ENCODE results near the gene MYH14. TPM values are rescaled to one million over a fixed set of nuclear protein-coding genes. Genes with fewer than 3 reads are reported as not detected.
"Not testable (repeated sequence)": the region's sequence is repeated elsewhere in the genome, so short reads cannot be mapped to it uniquely, and the experiment has no call there.

MYH14 gene
- total RNA-seq, 1 donor from 2014 or later = under 0.01 TPM

GRCh38 chr19:50223439-50223716, 20.0 kb downstream of the MYH14 start:
- DNase-seq (ENCODE audit: low read depth in 2 of 2) = no peak

DNA sequence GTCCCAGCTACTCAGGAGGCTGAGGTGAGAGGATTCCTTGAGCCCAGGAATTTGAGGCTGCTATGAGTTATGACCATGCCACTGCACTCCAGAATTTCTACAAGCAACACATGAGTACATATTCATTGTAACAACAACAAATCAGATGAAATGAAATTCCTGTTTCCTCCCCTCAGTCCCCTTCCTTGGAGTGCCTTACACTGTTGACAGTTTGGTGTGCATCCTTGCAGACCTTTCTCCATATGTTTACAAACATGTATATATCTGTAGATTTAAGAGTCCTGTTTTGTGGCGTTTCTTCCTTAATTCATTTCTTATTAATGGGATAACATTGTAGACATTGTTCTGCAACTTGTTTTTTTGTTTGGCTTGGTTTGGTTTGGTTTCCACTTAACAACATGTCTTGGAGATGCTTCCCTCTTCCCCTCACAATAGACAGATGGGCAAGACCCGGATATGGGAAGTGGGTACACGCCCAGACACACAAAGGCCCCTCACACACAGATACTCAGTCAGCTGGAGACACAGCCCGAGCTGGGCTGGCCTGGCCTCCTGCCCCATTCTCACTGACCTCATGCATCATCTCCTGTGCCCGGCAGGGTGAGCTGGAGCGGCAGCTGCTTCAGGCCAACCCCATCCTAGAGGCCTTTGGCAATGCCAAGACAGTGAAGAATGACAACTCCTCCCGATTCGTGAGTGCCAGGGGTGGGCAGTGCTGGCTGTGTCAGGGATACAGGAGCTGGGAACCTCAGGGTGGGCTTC, 21.7 kb downstream of the MYH14 start:
- no peak for DNase-seq (ENCODE audit: low read depth in 2 of 2)

- no peak for DNase-seq (ENCODE audit: low read depth in 2 of 2)
Observed at GRCh38 chr19:50226536-50226935, 23.1 kb downstream of the MYH14 start.

GRCh38 chr19:50228153-50228552, 24.7 kb downstream of the MYH14 start:
- not testable (repeated sequence) for DNase-seq (ENCODE audit: low read depth in 2 of 2)

DNA sequence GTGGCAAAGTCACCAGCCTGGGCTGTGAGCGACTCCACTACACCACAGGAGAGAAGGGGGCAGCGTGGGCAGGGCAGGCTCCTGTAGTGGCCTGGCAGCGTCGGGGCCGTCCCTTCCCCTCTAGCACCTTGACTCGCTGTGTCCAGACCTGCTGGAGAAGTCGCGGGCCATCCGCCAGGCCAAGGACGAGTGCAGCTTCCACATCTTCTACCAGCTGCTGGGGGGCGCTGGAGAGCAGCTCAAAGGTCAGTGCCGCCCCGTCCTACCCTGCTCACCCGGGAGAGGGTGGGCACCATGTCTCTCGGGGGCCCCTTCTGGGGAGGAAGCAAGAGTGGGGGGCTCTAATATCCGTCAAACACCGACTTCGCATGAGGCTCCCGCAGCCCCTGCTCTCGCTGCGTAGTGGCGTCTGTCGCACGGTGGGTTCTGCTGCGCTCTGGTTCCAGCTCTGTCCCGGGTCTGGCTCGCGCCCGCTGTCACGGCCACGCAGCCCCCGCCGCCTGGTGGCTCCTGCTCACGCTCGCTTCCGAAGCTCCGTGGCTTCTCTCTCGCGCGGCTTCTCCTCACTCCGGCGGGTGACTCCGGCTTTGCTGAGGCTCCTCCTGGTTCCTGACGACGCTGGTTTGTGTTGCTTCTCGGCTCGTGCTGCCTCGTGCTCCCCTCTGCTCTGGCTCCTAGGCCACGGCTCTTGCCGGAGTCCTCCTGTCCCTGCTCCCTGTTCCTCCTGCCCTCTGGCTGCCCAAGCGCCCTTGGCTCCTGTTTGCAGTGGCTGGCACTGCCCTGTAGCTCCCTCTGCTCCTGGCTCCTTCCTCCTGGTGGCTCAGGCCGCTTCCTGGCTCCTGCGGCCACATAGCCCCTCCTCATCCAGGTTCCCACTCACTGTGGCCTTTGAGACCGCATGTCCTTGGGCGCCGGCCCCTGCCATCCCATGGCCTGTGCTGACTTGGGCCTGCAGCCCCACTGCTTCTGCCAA, 27.2 kb downstream of the MYH14 start:
- no peak for DNase-seq (ENCODE audit: low read depth in 2 of 2)

DNA sequence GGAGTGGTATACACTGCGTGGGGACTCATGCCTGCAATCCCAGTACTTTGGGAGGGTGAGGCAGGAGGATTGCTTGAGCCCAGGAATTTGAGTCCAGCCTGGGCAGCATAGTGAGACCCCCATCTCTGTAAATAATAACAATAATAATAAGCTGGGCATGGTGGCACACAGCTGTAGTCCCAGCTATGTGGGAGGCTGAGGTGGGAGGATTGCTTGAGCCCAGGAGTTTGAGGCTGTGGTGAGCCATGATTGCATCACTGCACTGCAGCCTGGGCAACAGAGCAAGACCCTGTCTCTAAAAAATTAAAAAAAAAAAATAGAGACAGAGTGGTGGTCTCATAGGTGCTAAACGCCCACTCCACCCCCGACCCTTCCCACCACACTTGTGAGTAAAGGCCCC, 28.0 kb downstream of the MYH14 start:
- not testable (repeated sequence) for DNase-seq (ENCODE audit: low read depth in 2 of 2)

DNA sequence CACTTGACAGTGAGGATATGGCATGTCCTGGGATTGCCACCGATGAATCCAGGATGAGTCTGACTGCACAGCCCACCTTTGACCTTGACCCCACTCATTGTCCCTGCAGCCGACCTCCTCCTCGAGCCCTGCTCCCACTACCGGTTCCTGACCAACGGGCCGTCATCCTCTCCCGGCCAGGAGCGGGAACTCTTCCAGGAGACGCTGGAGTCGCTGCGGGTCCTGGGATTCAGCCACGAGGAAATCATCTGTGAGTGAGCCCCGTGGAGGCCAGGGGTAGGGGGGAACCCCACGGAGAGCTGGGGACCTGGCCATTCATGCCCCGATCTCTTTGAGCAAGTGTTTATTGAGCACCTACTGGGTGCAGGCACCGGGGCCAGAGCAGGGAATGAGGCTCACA, 28.4 kb downstream of the MYH14 start:
- DNase-seq (ENCODE audit: low read depth in 2 of 2) = no peak

GRCh38 chr19:50232600-50232999, 29.2 kb downstream of the MYH14 start:
- no peak for DNase-seq (ENCODE audit: low read depth in 2 of 2)

DNA sequence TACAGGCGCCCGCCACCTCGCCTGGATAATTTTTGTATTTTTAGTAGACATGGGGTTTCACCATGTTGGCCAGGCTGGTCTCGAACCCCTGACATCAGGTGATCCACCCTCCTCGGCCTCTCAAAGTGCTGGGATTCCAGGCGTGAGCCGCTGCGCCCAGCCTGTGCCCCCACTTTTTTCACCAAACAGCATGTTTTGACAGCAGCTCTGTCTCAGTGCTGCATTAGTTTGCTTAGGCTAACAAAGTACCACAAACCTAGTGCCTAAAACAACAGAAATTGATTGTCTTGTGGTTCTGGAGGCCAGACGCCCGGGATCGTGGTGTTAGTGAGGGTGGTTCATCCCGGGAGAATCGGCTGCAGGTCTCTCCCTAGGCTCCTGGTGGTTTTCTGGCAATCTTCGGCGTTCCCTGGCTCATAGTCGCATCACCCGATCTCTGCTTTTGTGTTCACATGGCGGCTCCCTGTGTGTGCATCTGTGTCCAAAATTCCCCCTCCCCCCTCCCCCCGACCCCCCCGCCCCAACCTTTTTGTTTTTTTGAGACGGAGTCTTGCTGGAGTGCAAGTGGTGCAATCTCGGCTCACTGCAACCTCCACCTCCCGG, 30.0 kb downstream of the MYH14 start:
- DNase-seq (ENCODE audit: low read depth in 2 of 2) = no peak

GRCh38 chr19:50237493-50237892, 34.1 kb downstream of the MYH14 start:
- DNase-seq (ENCODE audit: low read depth in 2 of 2) = not testable (repeated sequence)

DNA sequence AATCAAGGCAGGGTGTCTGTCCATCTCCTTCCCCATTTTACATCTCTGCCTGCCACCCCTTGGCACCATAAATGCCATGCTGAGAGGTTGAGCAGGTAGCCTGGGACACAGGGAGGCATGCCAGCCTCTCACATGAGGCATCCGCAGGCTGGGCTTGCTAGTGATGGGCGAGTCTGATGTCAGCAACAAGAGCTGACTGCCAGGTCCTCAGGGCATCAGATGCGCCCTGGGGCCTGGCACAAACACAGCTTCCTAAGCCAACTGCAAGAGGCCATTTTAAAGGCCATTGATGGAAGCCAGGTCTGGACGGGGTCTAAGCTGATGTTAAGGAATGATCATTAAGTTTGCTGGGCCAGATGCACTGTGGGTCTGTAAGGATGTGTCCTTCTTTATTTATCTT, 34.6 kb downstream of the MYH14 start:
- no peak for DNase-seq (ENCODE audit: low read depth in 2 of 2)

GRCh38 chr19:50239921-50240590, 36.6 kb downstream of the MYH14 start:
- DNase-seq (ENCODE audit: low read depth in 2 of 2) = no peak

- no peak for DNase-seq (ENCODE audit: low read depth in 2 of 2)
Observed at GRCh38 chr19:50242581-50242980, 39.2 kb downstream of the MYH14 start.

DNA sequence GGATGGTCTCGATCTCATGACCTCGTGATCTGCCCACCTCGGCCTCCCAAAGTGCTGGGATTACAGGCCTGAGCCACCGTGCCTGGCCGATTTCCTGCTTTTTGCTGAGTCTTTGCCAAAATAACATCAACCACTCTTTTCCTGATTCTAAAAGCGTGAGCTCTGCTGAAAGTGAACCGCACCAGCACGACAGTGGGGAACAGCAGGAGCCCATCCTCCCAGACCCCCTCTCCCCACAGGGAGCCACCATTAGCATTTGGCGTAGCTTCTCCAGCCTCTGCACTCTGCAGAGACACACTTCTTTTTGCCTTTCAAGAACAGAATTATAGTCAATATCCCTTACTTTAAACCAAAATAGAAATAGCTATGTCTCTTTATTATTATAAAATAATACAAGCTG, 41.3 kb downstream of the MYH14 start:
- DNase-seq (ENCODE audit: low read depth in 2 of 2) = no peak

DNA sequence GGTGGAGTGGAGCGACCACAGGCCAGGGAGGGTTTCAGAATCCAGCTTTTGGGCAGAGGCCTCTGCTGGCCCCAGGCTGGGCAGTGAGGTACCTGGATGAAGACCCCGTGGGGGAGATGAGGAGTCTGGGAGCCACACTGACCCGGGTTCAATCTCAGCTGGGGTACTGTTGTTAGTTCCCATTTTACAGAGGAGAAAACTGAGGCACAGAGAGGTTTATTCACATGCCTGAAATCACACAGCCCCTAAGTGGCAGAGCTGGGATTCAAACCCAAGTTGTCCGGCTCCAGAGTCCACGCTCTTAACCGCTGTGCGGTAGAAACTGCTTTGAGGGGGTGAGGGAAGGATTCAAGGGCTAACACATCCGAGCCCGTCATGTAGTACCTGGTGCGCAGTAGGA, 45.0 kb downstream of the MYH14 start:
- DNase-seq (ENCODE audit: low read depth in 2 of 2) = no peak

DNA sequence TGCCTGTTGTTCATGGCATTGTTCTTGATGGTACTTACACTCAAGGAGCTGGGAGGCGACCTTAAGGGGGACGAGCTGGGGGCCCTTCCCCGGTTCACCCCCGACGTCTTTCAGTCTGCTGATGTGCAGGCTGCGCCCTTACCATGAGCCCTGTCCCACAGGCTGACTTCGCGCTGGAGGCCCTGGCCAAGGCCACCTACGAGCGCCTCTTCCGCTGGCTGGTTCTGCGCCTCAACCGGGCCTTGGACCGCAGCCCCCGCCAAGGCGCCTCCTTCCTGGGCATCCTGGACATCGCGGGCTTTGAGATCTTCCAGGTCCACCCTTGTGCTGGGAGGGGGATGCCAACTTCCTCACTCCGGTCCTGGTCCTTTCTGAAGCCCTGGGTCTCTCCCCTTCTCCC, 45.4 kb downstream of the MYH14 start:
- DNase-seq (ENCODE audit: low read depth in 2 of 2) = no peak

DNA sequence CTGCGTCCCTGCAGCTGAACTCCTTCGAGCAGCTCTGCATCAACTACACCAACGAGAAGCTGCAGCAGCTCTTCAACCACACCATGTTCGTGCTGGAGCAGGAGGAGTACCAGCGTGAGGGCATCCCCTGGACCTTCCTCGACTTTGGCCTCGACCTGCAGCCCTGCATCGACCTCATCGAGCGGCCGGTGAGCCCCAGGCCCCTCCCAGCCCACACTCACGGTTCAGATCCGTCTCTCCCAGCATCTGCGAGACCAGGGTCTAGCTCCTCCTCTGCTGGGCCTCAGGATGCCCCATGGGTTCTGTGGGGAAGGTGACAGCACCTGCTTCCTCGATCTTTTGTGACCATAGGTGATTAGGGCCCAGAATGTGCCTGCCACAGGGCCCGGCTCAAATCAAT, 46.2 kb downstream of the MYH14 start:
- no peak for DNase-seq (ENCODE audit: low read depth in 2 of 2)

DNA sequence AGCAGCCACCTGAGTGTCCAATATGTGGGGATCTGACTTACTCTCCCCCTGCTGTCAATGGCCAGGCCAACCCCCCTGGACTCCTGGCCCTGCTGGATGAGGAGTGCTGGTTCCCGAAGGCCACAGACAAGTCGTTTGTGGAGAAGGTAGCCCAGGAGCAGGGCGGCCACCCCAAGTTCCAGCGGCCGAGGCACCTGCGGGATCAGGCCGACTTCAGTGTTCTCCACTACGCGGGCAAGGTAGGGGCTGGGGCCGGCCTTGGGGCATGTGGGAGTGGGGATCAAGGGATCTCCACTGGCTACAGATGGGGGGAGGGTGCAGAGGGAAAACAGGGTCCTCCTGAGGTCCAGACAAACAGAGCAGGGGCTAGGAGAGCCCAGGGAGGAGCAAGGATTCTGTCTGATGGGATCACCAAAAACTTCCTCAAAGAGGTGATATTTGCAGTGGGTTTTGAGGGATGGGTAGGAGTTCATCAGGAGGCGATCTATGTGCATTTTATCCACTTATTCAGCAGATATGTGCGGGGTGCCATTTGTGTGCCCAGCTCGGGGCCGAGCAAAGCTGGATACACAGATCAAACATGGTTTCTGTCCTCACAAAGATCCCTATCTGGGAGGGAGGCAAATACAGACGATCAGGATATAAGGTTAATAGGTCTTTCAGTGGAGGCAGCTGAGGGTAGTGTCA, 47.2 kb downstream of the MYH14 start:
- no peak for DNase-seq (ENCODE audit: low read depth in 2 of 2)

DNA sequence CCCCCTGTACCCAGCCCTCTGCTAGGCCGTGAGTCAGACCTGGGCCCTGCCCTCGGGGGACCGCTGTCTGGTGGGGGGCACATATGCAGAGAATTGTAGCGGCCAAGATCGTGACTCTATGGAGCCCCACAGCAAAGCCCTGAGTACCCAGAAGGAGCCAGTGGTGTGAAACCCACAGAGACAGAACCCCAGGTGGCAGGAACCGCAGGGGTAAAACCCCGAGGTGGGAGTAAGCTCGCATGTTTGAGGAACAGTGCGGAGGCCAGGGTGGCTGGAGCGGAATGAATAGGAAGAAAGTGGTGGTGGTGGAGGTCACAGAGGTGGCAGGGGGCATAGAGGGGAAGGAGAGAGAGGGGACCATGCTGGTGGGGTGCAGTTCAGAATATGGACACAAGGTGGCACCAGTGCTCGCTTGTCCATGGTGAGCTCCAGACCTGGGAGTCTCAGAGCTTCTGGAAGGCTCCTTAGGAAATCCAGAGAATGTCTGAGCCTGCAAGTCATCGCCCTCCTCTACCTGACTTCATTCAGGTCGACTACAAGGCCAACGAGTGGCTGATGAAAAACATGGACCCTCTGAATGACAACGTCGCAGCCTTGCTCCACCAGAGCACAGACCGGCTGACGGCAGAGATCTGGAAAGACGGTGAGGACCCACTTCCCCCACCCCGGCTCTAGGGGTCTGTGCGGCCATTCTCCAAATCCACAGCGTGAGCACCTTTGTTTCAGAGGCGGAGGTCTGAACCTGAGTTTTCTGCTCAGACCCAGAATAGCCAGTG, 48.9 kb downstream of the MYH14 start:
- peak in 1 of 2 donors; percentile 35 for DNase-seq (ENCODE audit: low read depth in 2 of 2)

DNA sequence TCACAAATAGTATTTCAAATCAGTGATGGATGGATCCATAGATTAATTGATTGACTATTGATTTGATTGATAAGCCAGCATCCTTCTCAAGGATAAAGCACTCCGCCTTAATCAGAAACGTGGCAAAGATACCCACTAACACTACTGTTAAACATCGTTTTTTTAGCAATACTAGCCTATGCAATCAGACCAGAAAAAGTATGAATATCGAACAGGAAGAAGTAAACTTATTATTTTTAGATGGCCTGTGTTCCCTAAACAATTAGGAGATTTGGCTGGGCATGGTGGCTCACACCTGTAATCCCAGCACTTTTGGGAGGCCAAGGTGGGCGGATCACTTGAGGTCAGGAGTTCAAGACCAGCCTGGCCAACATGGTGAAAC, 49.5 kb downstream of the MYH14 start:
- DNase-seq (ENCODE audit: low read depth in 2 of 2) = no peak

DNA sequence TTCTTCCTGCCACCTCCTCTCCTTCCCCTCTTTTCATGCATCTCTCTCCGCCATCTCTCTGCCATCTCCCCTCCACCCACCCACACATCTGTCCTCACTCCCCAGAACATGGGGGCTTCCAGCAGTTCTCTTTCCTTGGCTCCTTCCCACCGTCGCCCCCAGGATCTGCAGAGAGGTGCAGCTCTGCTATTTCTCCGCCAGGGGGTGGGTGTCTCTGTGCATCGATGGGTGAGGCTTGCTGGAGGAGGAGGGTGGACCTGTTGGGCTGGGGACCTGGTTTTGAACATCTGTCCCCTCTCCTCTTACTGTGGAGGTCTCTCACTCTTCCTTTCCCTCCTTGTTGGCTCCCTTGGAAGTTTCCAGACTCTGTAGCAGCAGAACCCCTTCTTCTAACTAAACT, 51.7 kb downstream of the MYH14 start:
- DNase-seq (ENCODE audit: low read depth in 2 of 2) = no peak

Data from dermis microvascular lymphatic vessel endothelial cell (primary cell).